ENCODE measurements around the gene SPIB.

Gene SPIB

DNA sequence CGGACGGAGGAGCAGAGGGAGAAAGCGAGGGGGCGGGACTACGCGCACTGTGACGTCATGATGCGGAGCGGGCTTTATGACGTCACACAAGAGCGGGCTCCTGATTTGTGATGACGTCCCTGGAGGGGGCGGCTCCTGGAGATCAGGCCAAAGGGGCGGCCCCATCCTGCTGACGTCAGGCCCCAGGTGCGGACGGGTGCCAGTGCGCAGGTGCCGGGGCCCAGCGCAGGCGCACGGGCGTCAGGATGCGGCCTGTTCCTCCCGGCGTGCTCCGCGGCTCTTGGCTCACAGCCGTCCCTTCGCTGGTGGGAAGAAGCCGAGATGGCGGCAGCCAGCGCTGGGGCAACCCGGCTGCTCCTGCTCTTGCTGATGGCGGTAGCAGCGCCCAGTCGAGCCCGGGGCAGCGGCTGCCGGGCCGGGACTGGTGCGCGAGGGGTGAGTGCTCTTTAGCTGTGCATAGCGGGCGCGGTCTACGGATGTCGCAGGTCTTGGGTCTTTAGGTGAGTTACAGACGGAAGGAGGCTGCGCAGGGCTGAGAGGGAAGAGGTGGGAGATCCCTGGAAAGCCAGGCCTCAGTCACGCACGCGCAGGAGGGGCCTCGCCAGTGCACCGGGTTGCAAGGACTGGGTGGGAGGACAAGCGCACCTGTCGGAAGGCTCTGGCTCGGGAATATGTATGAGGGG lies 57.6 kb downstream of the SPIB start, which contains the start of the genes EMC10 and GARIN5A:
Gene EMC10 (plus strand): TSS at position 284 of the 683 bp plus-strand sequence. CDS start 38 bp downstream, at position 322.
Gene GARIN5A (minus strand): TSS at position 625 of the 683 bp plus-strand sequence. CDS start 460 bp downstream, at position 165.
- no peak for FAIRE-seq

DNA sequence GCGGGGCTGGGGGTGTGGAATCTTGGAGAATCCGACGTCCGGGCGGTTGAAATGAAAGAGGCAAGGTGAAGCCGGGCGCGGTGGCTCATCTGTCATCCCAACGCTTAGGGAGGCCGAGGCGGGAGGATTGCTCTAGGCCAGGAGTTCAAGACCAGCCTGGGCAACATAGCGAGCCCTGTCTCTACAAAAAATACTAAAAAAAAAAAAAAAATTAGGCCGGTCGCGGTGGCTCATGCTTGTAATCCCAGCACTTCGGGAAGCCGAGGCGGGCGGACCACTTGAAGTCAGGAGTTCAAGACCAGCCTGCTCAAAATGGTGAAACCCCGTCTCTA lies 58.1 kb downstream of the SPIB start:
- no peak for FAIRE-seq

DNA sequence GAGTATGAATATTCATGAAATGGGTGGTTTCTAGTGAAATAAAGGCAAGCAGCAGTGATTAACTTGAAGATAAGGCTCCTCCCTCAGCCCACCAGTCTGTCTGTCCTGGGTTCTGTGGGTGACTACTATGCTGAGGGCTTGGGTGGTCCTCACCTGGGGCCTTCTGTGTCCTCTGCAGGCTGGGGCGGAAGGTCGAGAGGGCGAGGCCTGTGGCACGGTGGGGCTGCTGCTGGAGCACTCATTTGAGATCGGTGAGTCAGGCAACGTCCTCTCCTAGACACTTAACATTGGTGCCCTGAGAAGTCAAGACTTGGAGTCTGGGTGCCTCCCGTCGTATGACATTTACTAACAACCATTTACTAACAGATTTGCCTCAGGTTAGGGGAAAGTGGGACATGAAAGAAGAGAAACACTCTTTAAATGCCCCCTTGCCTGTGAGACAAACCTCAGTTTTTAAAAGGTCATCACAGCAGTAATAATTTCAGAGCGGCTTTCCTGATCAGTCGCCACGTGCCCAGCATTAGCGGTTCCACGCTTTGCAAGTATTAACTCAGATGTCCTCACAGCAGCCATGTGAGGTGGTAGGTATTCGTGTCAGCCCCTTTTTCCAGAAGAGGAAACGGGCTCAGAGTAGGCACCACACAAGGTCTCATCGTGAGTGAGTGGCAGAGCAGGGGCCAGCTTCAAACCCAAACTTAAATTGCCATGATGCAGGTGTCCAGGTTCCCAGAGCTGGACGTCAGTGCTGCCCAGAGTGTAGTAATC lies 59.2 kb downstream of the SPIB start:
- FAIRE-seq: no peak

DNA sequence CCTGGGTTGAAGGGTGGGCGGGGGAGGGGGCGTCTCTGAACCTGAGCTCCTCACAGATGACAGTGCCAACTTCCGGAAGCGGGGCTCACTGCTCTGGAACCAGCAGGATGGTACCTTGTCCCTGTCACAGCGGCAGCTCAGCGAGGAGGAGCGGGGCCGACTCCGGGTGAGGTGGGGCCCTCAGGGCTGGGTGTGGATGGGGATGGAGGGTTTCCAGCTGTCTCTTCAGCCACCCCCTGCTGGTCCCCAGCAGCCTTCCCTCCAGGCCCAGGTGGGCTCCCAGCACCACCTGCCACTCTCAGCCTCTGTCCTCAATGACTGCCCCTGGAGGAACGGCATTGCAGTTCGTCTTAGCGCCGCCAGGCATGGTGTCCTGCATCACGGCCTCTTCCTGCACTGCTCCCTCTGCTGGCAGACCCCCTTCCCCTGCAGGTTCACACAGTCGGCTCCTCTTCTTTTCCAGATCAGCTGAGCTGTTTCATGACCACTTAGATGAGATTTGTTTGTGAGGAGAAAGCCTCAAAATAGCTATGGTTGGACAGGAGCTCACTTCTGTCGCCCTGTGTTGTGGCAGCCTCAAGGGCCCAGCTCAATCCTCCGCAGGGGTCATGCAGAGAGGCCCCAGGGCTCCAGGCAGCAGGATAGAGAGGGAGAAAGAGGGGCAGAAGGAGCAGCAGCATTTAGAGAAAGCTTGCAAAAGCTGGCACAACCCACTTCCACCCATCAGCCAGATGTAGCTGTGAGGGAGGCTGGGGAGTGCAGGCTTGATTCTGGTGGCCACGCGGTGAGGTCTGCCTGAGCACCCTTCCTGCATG lies 60.4 kb downstream of the SPIB start:
- FAIRE-seq: no peak

GRCh38 chr19:50479761-50480251 lies 61.1 kb downstream of the SPIB start:
- FAIRE-seq: no peak

- no peak for FAIRE-seq
These were observed 61.8 kb downstream of the SPIB start for GRCh38 chr19:50480281-50481111.
